ENCODE results near the gene PEAK1.

PEAK1 gene

DNA sequence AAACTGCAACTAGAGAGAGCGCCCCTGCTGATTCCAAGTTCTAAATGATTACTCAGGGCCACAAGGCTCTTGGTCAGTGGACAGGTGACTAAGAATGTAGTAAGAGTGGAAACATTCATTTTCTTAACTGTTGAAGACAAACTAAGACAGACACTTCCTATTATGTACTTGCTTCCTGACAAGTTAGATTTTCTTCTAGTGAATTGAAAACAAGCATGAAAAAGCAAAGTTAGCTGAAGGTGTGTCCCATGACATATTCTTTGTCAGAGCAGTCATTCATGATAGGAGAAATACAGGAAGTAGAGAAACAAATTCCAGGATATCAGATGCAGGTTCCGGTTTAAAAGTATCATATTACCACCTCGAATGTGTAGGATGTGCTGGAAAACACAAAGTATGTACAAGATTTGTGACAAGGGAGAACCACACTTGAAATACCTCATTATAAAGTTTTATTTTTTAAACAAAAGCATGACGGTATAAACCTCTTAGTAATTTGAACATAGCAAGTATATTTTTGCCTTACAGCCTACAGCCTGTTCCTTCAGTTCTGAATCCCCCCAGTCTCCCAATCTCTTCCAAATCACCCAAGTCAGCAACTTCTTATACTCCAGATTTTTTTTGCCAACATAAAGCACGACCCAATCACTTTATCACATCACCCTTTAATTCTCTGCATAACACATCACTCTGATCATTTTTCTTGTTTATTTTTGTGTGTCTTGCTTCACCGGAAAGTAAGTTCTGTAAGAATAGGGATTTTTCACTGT, 355.2 kb downstream of the PEAK1 start:
- no peak for DNase-seq (ENCODE audit: low read depth, low spot score)

DNA sequence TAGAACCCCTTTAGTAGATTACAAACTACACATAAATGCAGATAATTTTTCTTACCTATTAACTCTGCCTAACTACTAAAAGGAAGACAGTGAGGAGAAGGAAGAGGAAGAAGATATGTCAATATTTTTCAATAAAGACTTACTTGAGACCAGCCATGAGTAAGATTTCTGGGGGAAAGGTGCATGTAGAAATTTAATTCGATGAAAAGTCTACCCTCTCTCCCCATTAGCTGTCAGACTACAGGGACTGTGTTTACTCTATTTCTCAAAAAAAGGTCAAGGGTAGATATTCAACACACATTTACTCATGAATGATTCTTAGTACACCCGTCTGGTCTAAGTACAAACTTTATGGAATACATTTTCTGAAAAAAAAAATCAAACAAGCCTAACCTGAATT, 355.8 kb downstream of the PEAK1 start:
- no peak for DNase-seq (ENCODE audit: low read depth, low spot score)

DNA sequence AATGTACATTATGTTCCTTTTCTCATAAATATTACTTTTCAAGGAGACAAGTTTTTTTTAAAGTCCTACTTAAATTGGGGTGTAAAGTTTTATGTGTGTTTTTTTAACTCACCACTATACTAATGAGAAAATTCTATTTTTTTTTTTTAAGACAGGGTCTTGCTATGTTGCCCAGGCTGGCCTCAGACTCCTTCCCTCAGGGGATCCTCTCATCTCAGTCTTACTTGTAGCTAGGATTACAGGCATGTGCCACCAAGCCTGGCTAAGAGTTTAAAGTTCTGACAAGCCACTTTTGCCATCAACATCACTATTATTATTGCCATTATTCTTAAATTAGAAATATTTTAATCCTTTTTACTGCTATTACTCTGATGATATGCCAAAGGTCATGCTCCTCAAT, 356.7 kb downstream of the PEAK1 start:
- no peak for DNase-seq (ENCODE audit: low read depth, low spot score)

DNA sequence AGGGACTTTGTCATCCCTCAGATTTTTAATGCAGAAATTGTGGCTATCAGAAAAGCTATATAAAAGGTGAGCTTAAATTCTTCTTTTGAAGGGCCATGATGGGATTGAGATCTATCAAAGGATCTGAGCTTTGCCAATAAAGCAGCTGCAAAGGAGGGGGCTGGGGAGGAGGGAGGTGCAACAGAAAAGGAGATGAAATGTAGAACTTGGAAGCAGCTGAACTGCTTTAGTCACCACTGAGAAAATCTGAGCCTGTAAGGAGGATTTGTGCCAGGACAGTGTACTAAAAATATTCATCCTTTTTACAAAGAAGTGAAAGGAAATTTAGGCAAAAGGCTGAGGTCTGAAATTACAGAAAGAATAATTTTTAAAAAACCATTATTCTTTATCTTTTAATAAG, 359.4 kb downstream of the PEAK1 start:
- no peak for DNase-seq (ENCODE audit: low read depth, low spot score)

DNA sequence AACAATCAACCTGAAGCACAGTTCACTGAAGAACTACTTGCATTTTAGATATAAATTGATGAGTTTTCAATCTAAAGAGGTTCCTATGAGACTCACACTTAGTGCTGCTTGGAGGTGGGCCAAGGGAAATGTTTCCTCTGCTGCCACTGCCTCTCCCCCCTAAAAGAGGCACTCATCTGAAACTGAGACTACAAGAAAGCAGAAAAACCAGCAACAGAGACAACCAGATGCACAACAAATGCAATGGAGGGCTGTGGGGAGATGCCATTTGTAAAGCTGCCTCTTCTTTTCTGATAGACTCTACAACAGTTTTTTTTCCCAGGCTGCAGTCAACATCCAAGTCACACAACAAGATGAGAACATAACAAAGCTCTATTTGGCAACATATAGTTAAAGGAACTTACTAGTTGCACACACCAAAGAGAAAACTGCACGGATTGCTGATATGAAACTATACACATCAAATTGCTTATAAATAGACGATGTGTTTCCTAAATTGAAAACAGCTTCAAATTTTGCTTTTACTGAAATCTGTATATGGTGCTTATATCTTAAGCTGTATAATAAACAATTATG, 360.0 kb downstream of the PEAK1 start:
- DNase-seq (ENCODE audit: low read depth, low spot score), result no peak

DNA sequence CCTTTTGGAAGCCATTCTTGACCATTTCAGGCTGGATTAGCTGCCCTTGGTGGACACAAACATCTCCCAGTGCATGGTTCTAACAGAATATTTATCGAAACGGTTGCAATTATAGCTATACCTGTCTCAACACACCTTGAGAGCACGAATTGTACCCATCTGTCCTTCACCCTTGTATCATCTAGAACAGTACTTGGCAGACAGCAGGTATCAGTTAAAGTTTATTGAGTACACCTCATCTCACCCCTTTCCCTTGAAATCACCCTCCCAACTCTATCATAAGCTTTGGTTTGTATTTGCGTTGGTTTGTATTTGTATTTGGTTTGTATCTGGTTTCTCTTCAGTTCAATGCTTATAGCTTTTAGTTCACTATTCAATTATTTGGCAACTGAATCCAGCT, 361.4 kb downstream of the PEAK1 start:
- no peak for DNase-seq (ENCODE audit: low read depth, low spot score)

DNA sequence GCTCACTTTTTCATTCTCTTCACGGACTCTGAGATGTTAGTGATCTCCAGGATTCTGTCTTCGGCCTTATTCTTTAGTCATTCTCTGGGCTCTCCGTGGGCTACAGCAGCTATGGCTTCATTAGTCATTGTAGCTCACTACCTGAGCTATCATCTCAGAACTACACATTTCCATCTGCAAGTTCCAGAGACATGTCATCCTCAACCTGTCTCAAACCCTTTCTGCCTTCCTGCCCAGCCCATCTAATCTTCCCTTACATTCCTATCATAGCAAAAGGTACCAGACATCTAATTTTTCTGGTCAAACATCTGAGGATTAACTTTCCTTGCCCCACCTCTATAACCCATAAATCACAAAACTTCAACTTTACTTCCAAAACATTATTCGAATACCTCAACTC, 362.2 kb downstream of the PEAK1 start:
- DNase-seq (ENCODE audit: low read depth, low spot score), result no peak

DNA sequence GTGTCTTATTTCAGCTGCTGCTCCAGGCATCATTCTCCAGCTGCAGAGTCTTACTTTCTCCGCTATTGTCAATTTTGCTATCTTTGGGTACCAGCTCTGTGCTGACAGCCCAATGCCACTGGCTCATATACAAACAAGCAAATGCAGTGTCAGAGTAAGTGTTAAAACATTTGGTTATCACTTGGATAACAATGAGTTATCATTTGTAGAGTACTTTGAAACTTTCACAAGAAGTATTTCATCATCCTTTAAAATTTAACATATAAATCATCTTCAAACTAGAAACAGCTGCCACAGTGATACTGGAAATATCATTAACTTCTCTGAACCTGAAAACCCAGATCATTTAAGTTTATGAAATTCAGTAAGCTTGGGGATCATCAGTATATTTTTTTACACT, 362.8 kb downstream of the PEAK1 start:
- DNase-seq (ENCODE audit: low read depth, low spot score), result no peak

DNA sequence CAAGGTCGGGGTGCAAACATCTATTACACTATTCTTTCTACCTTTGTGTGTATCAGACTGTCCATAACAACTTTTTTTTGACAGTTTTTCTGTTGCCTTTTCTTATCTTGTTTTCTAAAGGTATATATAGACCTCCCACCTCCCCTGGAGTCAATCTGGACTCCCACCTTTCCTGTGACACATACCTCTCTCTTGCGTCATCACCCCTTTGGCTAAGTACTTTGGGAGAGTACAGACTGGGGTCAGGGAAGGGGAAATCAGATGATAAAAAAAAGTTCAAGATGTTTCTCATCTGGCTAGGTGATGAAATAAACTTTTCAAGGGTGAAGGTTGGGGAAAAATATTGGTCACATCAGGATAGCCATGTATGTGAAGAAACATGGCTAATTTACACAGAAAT, 366.2 kb downstream of the PEAK1 start:
- no peak for DNase-seq (ENCODE audit: low read depth, low spot score)

DNA sequence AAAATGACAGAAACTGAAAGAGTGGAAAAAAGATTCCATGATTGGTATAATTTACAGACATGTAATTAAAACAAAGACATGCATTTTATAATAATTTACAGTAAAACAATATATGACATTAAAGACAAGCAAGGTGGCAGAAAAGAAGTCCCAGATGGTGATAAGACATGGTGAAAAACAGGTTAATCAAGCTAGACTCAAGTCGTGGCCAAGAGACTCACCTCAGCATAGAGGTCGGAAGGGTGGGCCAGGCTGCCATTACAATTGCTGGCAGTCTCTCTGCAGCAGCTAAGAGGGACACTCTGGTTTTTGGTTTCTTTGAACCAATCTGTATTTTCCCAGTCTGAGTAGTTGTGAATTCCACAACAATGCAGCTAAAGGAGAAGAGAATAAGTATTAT, 367.3 kb downstream of the PEAK1 start:
- DNase-seq (ENCODE audit: low read depth, low spot score), result no peak

Measured in activated naive CD8-positive, alpha-beta T cell treated with anti-CD3 and anti-CD28 coated beads, Interleukin-2, amount 50 U/mL, for 16 hours (primary cell).